GM18861 (cell line): Measurements from ENCODE around the gene TJP2.
"Not testable (repeated sequence)": the region's sequence is repeated elsewhere in the genome, so short reads cannot be mapped to it uniquely, and the experiment has no call there.

Experiments used
- ATAC-seq: cut with Tn5 transposase; IDR thresholded peaks from one replicate; pipeline ENCODE4 v1.9.1; 2021; ENCODE audit not compliant: unreplicated experiment

TJP2 gene

GRCh38 chr9:69157751-69158466, 16.2 kb upstream of the TJP2 start:
- no peak for ATAC-seq

GRCh38 chr9:69158471-69158870, 15.6 kb upstream of the TJP2 start:
- ATAC-seq: no peak

DNA sequence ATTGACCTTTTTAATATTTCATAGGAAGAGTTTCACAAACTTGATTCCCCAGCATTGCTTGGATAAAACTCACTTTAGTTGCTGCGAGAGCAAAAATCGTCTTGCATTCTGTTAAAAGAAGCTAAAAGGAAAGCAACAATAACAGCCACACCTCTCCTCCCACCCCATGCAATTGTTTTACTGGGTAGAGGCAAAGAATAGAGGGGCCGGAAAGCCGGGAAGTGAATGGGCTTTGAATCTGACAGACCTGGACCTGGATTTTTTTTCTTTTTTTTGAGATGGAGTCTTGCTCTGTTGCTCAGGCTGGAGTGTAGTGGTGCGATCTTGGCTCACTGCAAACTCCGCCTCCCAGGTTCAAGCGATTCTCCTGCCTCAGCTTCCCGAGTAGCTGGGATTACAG, 9.5 kb upstream of the TJP2 start:
- ATAC-seq: not testable (repeated sequence)

GRCh38 chr9:69165581-69165980, 8.5 kb upstream of the TJP2 start:
- no peak for ATAC-seq

DNA sequence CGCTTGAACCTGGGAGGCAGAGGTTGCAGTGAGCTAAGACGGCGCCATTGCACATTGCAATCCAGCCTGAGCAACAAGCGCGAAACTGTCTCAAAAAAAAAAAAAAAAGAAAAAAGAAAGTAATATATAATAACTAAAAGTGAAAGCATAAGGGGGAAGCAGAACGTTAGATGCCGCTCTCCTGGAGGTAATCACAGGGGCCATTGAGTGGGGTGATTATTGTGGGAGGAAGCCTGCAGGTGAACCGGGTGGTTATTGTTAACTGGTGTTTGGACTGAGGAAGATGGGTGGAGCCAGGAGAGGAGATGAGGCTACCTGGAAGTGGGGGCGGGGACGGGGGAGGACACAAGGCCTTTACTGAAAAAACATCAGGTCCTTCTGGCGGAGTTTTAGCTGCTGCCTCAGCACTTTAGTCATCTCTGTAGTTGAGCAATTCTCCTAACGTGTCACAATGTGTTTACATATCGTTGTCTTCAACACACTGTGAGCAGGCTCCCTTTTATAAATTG, 5.3 kb upstream of the TJP2 start:
- ATAC-seq: peak; percentile 32

- ATAC-seq: no peak
These were observed 3.8 kb upstream of the TJP2 start for GRCh38 chr9:69170231-69170630.

- ATAC-seq: no peak
These were observed 3.0 kb upstream of the TJP2 start for GRCh38 chr9:69171049-69171448.

GRCh38 chr9:69171517-69171916, 2.6 kb upstream of the TJP2 start:
- ATAC-seq: no peak

DNA sequence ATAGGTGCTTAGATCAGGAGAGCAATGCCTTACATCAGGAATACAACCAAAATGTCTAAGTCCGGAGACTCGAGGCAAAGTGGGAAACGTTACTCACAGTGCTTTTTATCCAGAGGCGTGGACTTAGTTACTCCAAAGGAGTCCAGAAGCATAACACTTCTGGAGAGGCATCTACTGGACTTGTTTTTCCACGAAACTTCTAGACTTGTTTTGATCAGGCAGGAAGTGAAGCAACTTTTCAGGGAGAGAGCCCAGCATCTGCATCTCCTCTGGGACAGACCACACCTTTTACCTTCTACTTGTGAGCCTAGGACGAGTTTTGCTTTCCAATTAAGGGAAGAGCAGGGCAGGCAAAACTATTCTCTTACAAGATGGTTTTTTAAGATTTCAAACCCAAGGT, 1.2 kb upstream of the TJP2 start:
- ATAC-seq: no peak

DNA sequence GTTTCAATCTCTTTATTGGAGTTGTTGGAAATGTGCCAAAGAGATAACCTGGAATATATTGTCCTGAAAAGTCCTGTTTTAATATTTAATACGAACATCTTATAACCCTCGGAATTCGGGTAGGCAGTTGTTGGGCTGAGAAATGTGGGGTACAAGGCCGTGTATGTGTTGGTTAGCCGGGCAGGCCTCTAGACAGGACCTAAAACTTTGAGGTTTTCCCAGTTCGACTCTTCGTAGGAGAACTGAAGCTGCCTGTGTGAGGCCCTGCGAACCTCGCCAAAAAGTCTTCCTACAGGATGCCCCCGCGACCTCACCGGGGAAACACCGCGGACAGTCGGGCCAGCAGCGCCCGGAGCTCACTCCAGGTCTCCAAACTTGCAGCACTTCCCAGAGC, 583 bp upstream of the TJP2 start:
- peak; percentile 7 for ATAC-seq

- ATAC-seq: peak; percentile 39
These were observed 763 bp downstream of the TJP2 start for GRCh38 chr9:69174616-69175463.

DNA sequence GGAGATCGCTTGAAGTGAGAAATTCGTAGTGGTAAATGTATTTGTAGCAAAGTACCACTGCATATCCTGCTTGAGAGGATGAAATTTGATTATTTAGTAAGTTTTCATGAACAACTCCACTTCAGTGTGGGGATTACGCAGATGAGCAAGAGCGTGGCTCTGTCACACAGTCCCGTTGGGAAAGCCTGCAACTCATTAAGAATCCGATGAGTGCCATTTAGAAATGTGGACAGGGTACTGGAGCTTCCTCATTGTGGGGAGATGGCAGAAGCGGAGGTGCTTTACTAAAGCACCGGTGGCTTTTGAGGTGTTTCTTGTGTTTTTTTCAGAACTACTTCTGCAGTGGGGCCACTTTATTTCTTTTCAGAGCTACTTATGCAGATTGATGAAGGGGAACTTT, 1.4 kb downstream of the TJP2 start:
- ATAC-seq: peak; percentile 16

GRCh38 chr9:69176471-69177171, 2.5 kb downstream of the TJP2 start:
- no peak for ATAC-seq

- no peak for ATAC-seq
These were observed 4.5 kb downstream of the TJP2 start for GRCh38 chr9:69178583-69179011.

DNA sequence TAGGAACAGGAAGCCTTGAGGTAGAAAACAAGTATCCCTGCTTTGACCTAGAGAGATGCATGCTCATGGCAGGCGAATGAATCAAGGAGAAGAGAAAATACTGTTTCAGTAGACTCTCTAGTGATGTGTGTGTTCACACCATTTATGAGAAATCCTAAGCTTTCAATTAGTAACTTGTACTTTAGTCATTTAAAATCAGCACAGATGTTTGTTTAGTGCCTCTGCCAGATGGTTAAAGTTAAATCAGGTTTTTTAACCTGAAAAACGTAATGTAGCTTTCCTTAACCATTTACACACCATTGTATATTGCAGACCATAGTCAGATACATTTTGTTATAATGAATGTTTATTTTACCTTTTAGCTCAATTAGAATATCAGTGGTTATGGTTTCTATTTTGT, 5.0 kb downstream of the TJP2 start:
- ATAC-seq: no peak

DNA sequence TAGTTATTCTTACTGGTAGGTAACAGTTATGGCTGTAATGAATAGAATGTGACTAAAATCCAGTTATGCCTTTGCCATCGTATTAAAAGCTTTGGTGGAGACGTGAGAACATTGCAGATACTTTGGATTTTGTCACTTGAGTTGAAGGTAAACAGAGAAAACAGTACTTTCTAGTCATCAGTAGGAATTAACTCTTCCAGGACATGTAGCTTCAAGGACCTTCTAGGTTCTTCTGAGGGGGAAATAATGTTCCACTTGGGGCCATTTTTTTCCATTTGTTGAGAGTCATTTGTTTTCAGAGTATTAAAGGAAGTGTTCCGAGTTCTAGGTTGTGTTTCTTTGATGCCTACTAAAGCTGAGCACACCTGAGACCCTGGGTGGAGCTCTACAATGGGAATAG, 6.1 kb downstream of the TJP2 start:
- ATAC-seq: no peak

- ATAC-seq: no peak
These were observed 6.6 kb downstream of the TJP2 start for GRCh38 chr9:69180670-69181069.

- ATAC-seq: no peak
These were observed 7.9 kb downstream of the TJP2 start for GRCh38 chr9:69181908-69182353.

- no peak for ATAC-seq
These were observed 10.2 kb downstream of the TJP2 start for GRCh38 chr9:69184266-69184665.

DNA sequence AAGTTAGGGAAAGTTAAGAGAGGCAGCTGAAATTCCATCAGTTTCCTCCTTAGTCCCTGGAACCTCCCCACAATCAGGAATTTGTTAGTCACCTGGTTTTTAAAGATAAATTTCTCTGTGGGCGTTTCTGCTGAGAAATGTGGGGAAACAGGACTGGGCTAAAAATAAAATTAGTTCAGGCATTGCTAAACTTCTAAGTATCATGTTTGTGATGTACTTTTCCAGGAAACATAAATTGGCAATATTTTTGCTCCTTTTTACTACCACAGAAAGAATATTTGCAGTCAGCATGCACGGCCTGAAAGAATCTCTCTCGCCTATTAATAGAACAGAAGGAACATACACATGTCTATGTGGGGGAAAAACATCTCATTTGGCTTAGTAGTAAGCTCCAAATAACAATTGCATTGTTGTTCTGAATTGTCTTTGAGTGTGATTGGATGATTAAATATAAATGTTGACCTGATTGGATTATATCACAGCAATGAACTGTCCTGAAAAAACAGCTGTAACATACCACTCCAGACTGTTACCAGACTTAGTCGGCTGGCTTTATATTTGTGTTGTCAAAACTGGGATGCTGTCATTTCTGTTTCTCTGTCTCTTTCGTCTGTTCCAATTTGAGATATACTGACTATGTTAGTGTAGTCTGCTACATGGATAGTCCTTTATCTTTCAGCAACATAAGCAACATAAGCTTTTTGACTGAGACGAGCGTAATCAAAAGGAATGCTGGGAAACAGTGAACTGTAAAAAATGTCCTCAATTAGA, 12.9 kb downstream of the TJP2 start:
- ATAC-seq: no peak

- ATAC-seq: no peak
These were observed 14.9 kb downstream of the TJP2 start for GRCh38 chr9:69188975-69189374.
